ENCODE measurements around the gene WDR81. TPM values are rescaled to one million over a fixed set of nuclear protein-coding genes. Genes with fewer than 3 reads are reported as not detected.

The WDR81 gene
- total and polyA plus RNA-seq, 10 of the 15 experiments (the other 5 are each of a cell fraction or from before 2014, with no cell fraction given), result 0.13 to 22.4 (median 7.3) TPM; not detected in 1

- peaks cover 28% of the 10 kb centered on the region for H3K4me1 ChIP-seq (ENCODE audit: control insufficient read depth, insufficient read depth, low read length)
- ChIA-PET RAD21 (ENCODE audit: unreplicated experiment) (no interaction called here), CTCF (interaction anchor here (0.7 to 1.4 kb wide), 2 partner anchors 11 to 139 kb away, joined by 3 read pairs; no protein-coding TSS in a partner anchor), SMC1A (ENCODE audit: uncharacterized antibody, unreplicated experiment) (interaction anchor here (1.0 to 1.7 kb wide), 3 partner anchors 11 to 139 kb away, joined by 3 to 4 read pairs (median 4); no protein-coding TSS in a partner anchor), POLR2A (interaction anchor here (0.8 kb wide), 1 partner anchor 11 kb away, joined by 3 read pairs; no protein-coding TSS in a partner anchor)
- ATAC-seq (no peak), DNase-seq (ENCODE audit: low read depth, low spot score) (no peak), FAIRE-seq (no peak)
- intact Hi-C loops (cut with micrococcal nuclease; ENCODE audit: unreplicated experiment) (no loop called here), in situ Hi-C loops (cut with MboI) (no loop called here)
- no peaks in the 10 kb centered on the region for H3K27me3 ChIP-seq (replicated peaks in 1 of 2; ENCODE audit: control insufficient read depth in 2 of 2, insufficient read depth in 2 of 2, low read length in 1 of 2)
- H4K20me1 ChIP-seq (ENCODE audit: control insufficient read depth, insufficient read depth), result no peaks in the 10 kb centered on the region
- peaks cover 3 to 5% of the 10 kb centered on the region in 2 experiments; a peak in 3 of 4 replicates for H3K36me3 ChIP-seq (ENCODE audit: control insufficient read depth in 2 of 2, insufficient read depth in 2 of 2, low read length in 1 of 2)
- TF ChIP-seq BACH1 (IDR thresholded peaks at IDR 0.05; ENCODE audit: borderline replicate concordance), result no peak
- no peak for TF ChIP-seq RB1 (IDR thresholded peaks at IDR 0.05; ENCODE audit: borderline replicate concordance)
- no peak for TF ChIP-seq CBFB (IDR thresholded peaks at IDR 0.05; ENCODE audit: low read depth)
- no peak for TF ChIP-seq JUND (IDR thresholded peaks at IDR 0.05; ENCODE audit: low read depth, low read length)
- no peak for TF ChIP-seq CHD2 (IDR thresholded peaks at IDR 0.05; ENCODE audit: borderline replicate concordance, low read depth, low read length)
- no peak for TF ChIP-seq CEBPB (IDR thresholded peaks at IDR 0.05; ENCODE audit: borderline replicate concordance in 1 of 2, low read depth in 2 of 2, low read length in 2 of 2)
- TF ChIP-seq, protein P1, sequence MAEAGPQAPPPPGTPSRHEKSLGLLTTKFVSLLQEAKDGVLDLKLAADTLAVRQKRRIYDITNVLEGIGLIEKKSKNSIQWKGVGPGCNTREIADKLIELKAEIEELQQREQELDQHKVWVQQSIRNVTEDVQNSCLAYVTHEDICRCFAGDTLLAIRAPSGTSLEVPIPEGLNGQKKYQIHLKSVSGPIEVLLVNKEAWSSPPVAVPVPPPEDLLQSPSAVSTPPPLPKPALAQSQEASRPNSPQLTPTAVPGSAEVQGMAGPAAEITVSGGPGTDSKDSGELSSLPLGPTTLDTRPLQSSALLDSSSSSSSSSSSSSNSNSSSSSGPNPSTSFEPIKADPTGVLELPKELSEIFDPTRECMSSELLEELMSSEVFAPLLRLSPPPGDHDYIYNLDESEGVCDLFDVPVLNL (IDR thresholded peaks at IDR 0.05; ENCODE audit: low read depth, low read length), result no peak
- no peak for TF ChIP-seq NFYB (IDR thresholded peaks at IDR 0.05; ENCODE audit: insufficient read depth, low read depth, low read length)
- no peak for TF ChIP-seq EZH2 (IDR thresholded peaks at IDR 0.05; ENCODE audit: borderline replicate concordance, control insufficient read depth, low read depth, low read length)
- TF ChIP-seq NFIC (IDR thresholded peaks at IDR 0.05; ENCODE audit: low read depth, low read length), result no peak
- TF ChIP-seq HCFC1 (IDR thresholded peaks at IDR 0.05; ENCODE audit: low read length), result no peak
- TF ChIP-seq BHLHE40 (IDR thresholded peaks at IDR 0.05; ENCODE audit: borderline replicate concordance in 1 of 2, low read depth in 2 of 2, low read length in 1 of 2), result no peak
- no peak for TF ChIP-seq ATF7 (IDR thresholded peaks at IDR 0.05; ENCODE audit: low read depth)
- no peaks in the 10 kb centered on the region for H3K9me3 ChIP-seq (replicated peaks; ENCODE audit: control insufficient read depth, insufficient read depth, low read length)
- no peak overlapping the region for H2AFZ ChIP-seq (ENCODE audit: control insufficient read depth, low read depth, low read length)
- peak overlapping the region; percentile 70 for H3K4me2 ChIP-seq (ENCODE audit: control insufficient read depth, insufficient read depth)
- 0 out of 2 replicates have a peak overlapping the region, but pooled peaks have one; percentile 95 for H3K27ac ChIP-seq (ENCODE audit: control insufficient read depth, insufficient read depth)
- H3K4me3 ChIP-seq, result peak overlapping the region; percentile 86; the same call in 1 of the 2 replicates
- 96% methylated on average over 54 of the region's 54 CpGs for WGBS (ENCODE audit: insufficient coverage, insufficient replicate concordance, low lambda C conversion rate, missing lambda C conversion rate)
- peak overlapping the region; percentile 80; the same call in 1 of the 2 replicates for H3K9ac ChIP-seq (ENCODE audit: control insufficient read depth, insufficient read depth, low read length)
- peaks cover 16% of the 10 kb centered on the region for H3K79me2 ChIP-seq (ENCODE audit: control insufficient read depth, insufficient read depth, low read length)
- BruUV-seq (replicated peaks), result TSS peak; percentile 57
Measured at GRCh38 chr17:1725642-1726511, 1.4 kb downstream of the WDR81 start.

Measured in GM12878 (cell line).